Upper lobe of right lung (tissue), 1 donor: ENCODE measurements around the gene OPA1. TPM values are rescaled to one million over a fixed set of nuclear protein-coding genes. Genes with fewer than 3 reads are reported as not detected.

Experiments used
- ATAC-seq: fragments of 200-7000 bp; cut with Tn5 transposase; one replicate; pipeline ENCODE4 v1.9.1; 2020; ENCODE audit warnings: mild to moderate bottlenecking, moderate library complexity
- DNase-seq: peaks from one replicate; pipeline ENCODE4 v3.0.0-alpha.2; 2020
- H3K27ac ChIP-seq: fragments of 200-600 bp; one replicate; pipeline ENCODE4 v1.8.0; 2022
- H3K27me3 ChIP-seq: fragments of 200-600 bp; one replicate; pipeline ENCODE4 v1.8.0; 2022; ENCODE audit warnings: mild to moderate bottlenecking
- H3K36me3 ChIP-seq: fragments of 200-600 bp; one replicate; pipeline ENCODE4 v1.8.0; 2022
- H3K4me1 ChIP-seq: fragments of 200-600 bp; one replicate; pipeline ENCODE4 v1.8.0; 2022
- H3K4me3 ChIP-seq: fragments of 200-600 bp; one replicate; pipeline ENCODE4 v1.8.0; 2022; ENCODE audit warnings: mild to moderate bottlenecking
- H3K9me3 ChIP-seq: fragments of 200-600 bp; one replicate; pipeline ENCODE4 v1.8.0; 2022
- CTCF ChIP-seq: fragments of 200-600 bp; IDR thresholded peaks from one replicate; pipeline ENCODE4 v1.8.0; 2022; ENCODE audit warnings: antibody characterized with exemption
- intact Hi-C: fragments of 100-400 bp; cut with DNase I; formaldehyde crosslinking; loops from one replicate; pipeline ENCODE4 v1.11.0; 2022
- total RNA-seq: library from RNA; stranded (reverse); fragmentation: NEBNext Ultra II Directional; extraction: Animal tissue kit (Norgen Biotek cat#: 25700); gene quantifications from one replicate; pipeline ENCODE4 v1.2.1, GENCODE V29; 2021
- donor health status: DM: no; HTN: yes; CAD: no; lungs with severe emphysema.

The OPA1 gene
- total RNA-seq, 1 donor from 2014 or later, result 46.3 TPM

- no peak for ATAC-seq
- H3K9me3 ChIP-seq, result no peaks in the 10 kb centered on the region
- no peaks in the 10 kb centered on the region for H3K36me3 ChIP-seq
- DNase-seq, result no peak
- intact Hi-C loops, result no loop called here
- no peaks in the 10 kb centered on the region for H3K27me3 ChIP-seq
- H3K4me3 ChIP-seq, result no peak overlapping the region
- TF ChIP-seq CTCF, result no peak
- no peak overlapping the region for H3K27ac ChIP-seq
- no peaks in the 10 kb centered on the region for H3K4me1 ChIP-seq
Observed at GRCh38 chr3:193710286-193711165, 117.5 kb downstream of the OPA1 start.

GRCh38 chr3:193711166-193711485 is 118.1 kb downstream of the OPA1 start:
- intact Hi-C loops, result no loop called here
- DNase-seq, result no peak
- no peaks in the 10 kb centered on the region for H3K4me1 ChIP-seq
- H3K27ac ChIP-seq, result no peak overlapping the region
- no peak for TF ChIP-seq CTCF
- no peak for ATAC-seq
- no peaks in the 10 kb centered on the region for H3K36me3 ChIP-seq
- H3K9me3 ChIP-seq, result no peaks in the 10 kb centered on the region
- no peaks in the 10 kb centered on the region for H3K27me3 ChIP-seq
- H3K4me3 ChIP-seq, result no peak overlapping the region

- no peaks in the 10 kb centered on the region for H3K27me3 ChIP-seq
- H3K27ac ChIP-seq, result no peak overlapping the region
- no peak for TF ChIP-seq CTCF
- intact Hi-C loops, result no loop called here
- ATAC-seq, result no peak
- H3K36me3 ChIP-seq, result no peaks in the 10 kb centered on the region
- H3K4me3 ChIP-seq, result no peak overlapping the region
- no peak for DNase-seq
- no peaks in the 10 kb centered on the region for H3K9me3 ChIP-seq
- no peaks in the 10 kb centered on the region for H3K4me1 ChIP-seq
Observed at GRCh38 chr3:193711523-193711963, 118.5 kb downstream of the OPA1 start.

- DNase-seq, result no peak
- no peaks in the 10 kb centered on the region for H3K9me3 ChIP-seq
- H3K36me3 ChIP-seq, result no peaks in the 10 kb centered on the region
- TF ChIP-seq CTCF, result no peak
- intact Hi-C loops, result no loop called here
- H3K27ac ChIP-seq, result no peak overlapping the region
- ATAC-seq, result no peak
- no peaks in the 10 kb centered on the region for H3K4me1 ChIP-seq
- no peaks in the 10 kb centered on the region for H3K27me3 ChIP-seq
- H3K4me3 ChIP-seq, result no peak overlapping the region
Observed at GRCh38 chr3:193711964-193712598, 119.1 kb downstream of the OPA1 start.

GRCh38 chr3:193712938-193713337 is 119.9 kb downstream of the OPA1 start:
- no peak overlapping the region for H3K27ac ChIP-seq
- no peak overlapping the region for H3K4me3 ChIP-seq
- intact Hi-C loops, result no loop called here
- H3K27me3 ChIP-seq, result no peaks in the 10 kb centered on the region
- no peaks in the 10 kb centered on the region for H3K4me1 ChIP-seq
- TF ChIP-seq CTCF, result no peak
- no peaks in the 10 kb centered on the region for H3K36me3 ChIP-seq
- H3K9me3 ChIP-seq, result no peaks in the 10 kb centered on the region
- DNase-seq (no peak), ATAC-seq (no peak)
